ENCODE measurements around the gene C2CD2.

DNA sequence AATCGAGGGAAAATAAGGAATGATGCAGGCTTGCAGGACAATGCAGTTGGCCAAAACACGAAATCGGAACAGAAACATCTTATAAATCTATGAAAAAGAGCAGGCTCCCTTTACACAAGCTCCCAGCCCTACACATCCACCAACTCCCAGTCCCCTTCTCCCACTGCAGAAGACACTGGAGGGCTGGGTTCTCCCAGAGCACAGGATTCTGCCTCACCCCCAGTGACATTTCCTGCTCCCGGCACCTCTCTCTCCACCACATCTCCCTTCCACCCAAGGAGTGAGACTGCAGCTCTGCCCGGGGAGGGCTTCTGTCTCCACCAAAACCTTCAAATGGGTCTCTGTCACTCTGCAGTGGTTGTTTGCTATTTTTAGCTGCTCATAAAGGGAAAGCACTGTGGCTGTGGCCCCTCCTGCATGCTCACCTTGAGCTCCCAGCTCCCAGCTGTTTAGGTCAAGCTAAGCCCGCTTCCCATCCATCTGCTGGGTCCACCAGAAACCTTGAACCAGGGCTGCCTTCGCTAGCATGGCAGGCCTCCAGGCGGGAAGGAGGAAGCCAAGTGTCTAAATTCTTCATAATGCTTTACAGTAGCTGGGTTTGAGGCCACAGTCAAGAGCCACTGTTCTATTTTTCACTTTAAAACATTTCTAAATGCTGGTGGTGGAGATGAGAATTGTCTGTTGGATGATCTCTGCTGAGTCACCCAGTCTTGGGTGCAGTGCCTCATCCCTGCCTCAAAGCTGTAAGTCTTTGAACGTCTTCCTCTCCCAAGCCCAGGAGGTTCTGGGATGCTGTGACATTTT is 3.3 kb upstream of the C2CD2 start:
- TF ChIP-seq POLR2A (IDR thresholded peaks at IDR 0.05) = peak in 1 of 2 donors; percentile 54
- TF ChIP-seq, protein P1, sequence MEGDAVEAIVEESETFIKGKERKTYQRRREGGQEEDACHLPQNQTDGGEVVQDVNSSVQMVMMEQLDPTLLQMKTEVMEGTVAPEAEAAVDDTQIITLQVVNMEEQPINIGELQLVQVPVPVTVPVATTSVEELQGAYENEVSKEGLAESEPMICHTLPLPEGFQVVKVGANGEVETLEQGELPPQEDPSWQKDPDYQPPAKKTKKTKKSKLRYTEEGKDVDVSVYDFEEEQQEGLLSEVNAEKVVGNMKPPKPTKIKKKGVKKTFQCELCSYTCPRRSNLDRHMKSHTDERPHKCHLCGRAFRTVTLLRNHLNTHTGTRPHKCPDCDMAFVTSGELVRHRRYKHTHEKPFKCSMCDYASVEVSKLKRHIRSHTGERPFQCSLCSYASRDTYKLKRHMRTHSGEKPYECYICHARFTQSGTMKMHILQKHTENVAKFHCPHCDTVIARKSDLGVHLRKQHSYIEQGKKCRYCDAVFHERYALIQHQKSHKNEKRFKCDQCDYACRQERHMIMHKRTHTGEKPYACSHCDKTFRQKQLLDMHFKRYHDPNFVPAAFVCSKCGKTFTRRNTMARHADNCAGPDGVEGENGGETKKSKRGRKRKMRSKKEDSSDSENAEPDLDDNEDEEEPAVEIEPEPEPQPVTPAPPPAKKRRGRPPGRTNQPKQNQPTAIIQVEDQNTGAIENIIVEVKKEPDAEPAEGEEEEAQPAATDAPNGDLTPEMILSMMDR (IDR thresholded peaks at IDR 0.05) = peak in 2 of 6 experiments; percentile 6 to 34

Data from adrenal gland (tissue), 5 donors.